ENCODE measurements around the gene ZNF287.

ZNF287 gene

GRCh38 chr17:16516594-16517051 is 52.4 kb downstream of the ZNF287 start:
- DNase-seq (ENCODE audit: low read depth), result no peak

- DNase-seq (ENCODE audit: low read depth), result no peak
Measured at GRCh38 chr17:16515933-16516332, 53.1 kb downstream of the ZNF287 start.

- no peak for DNase-seq (ENCODE audit: low read depth)
Measured at GRCh38 chr17:16513873-16514272, 55.1 kb downstream of the ZNF287 start.

GRCh38 chr17:16512011-16512410 is 57.0 kb downstream of the ZNF287 start:
- no peak for DNase-seq (ENCODE audit: low read depth)

GRCh38 chr17:16511593-16511992 is 57.4 kb downstream of the ZNF287 start:
- no peak for DNase-seq (ENCODE audit: low read depth)

- DNase-seq (ENCODE audit: low read depth), result no peak
Measured at GRCh38 chr17:16507918-16508533, 61.0 kb downstream of the ZNF287 start.

- DNase-seq (ENCODE audit: low read depth), result no peak
Measured at GRCh38 chr17:16506188-16506587, 62.8 kb downstream of the ZNF287 start.

- no peak for DNase-seq (ENCODE audit: low read depth)
Measured at GRCh38 chr17:16504984-16505383, 64.0 kb downstream of the ZNF287 start.
